ENCODE results near the gene BCL2L11.
"Not testable (repeated sequence)": the region's sequence is repeated elsewhere in the genome, so short reads cannot be mapped to it uniquely, and the experiment has no call there.

The BCL2L11 gene

GRCh38 chr2:111120253-111121027 lies at the start of gene BCL2L11:
Gene BCL2L11, plus strand, starts transcription at chr2:111120914. Its CDS starts 2,832 bp downstream, at chr2:111123746.
- peak; percentile 91 for DNase-seq (ENCODE audit: low spot score)

- DNase-seq (ENCODE audit: low spot score), result no peak
These were observed 49.0 kb upstream of the BCL2L11 start for GRCh38 chr2:111071600-111072171.

- no peak for DNase-seq (ENCODE audit: low spot score)
These were observed 48.4 kb upstream of the BCL2L11 start for GRCh38 chr2:111072220-111072871.

GRCh38 chr2:111082659-111083058 lies 38.1 kb upstream of the BCL2L11 start:
- DNase-seq (ENCODE audit: low spot score), result not testable (repeated sequence)

- DNase-seq (ENCODE audit: low spot score), result no peak
These were observed 28.9 kb upstream of the BCL2L11 start for GRCh38 chr2:111091811-111092211.

- DNase-seq (ENCODE audit: low spot score), result no peak
These were observed 26.0 kb upstream of the BCL2L11 start for GRCh38 chr2:111094691-111095090.

- DNase-seq (ENCODE audit: low spot score), result no peak
These were observed 25.3 kb upstream of the BCL2L11 start for GRCh38 chr2:111095434-111095833.

GRCh38 chr2:111099402-111099801 lies 21.3 kb upstream of the BCL2L11 start:
- no peak for DNase-seq (ENCODE audit: low spot score)

GRCh38 chr2:111100087-111100764 lies 20.5 kb upstream of the BCL2L11 start:
- DNase-seq (ENCODE audit: low spot score), result no peak

GRCh38 chr2:111100765-111101162 lies 19.9 kb upstream of the BCL2L11 start:
- no peak for DNase-seq (ENCODE audit: low spot score)

- DNase-seq (ENCODE audit: low spot score), result no peak
These were observed 19.1 kb upstream of the BCL2L11 start for GRCh38 chr2:111101592-111101991.

- DNase-seq (ENCODE audit: low spot score), result no peak
These were observed 18.5 kb upstream of the BCL2L11 start for GRCh38 chr2:111102216-111102615.

- no peak for DNase-seq (ENCODE audit: low spot score)
These were observed 14.8 kb upstream of the BCL2L11 start for GRCh38 chr2:111105926-111106325.

GRCh38 chr2:111106706-111107105 lies 14.0 kb upstream of the BCL2L11 start:
- no peak for DNase-seq (ENCODE audit: low spot score)

GRCh38 chr2:111108745-111109271 lies 11.9 kb upstream of the BCL2L11 start:
- no peak for DNase-seq (ENCODE audit: low spot score)

- no peak for DNase-seq (ENCODE audit: low spot score)
These were observed 9.5 kb upstream of the BCL2L11 start for GRCh38 chr2:111111101-111111755.

GRCh38 chr2:111113838-111114237 lies 6.9 kb upstream of the BCL2L11 start:
- no peak for DNase-seq (ENCODE audit: low spot score)

GRCh38 chr2:111116011-111116746 lies 4.5 kb upstream of the BCL2L11 start:
- DNase-seq (ENCODE audit: low spot score), result no peak

GRCh38 chr2:111116843-111117597 lies 3.7 kb upstream of the BCL2L11 start:
- peak; percentile 98 for DNase-seq (ENCODE audit: low spot score)

Data from HuH-7 (cell line).